Gastroesophageal sphincter (tissue), 4 donors: ENCODE measurements around the gene BOK. TPM values are rescaled to one million over a fixed set of nuclear protein-coding genes. Genes with fewer than 3 reads are reported as not detected.

Source experiments
- ATAC-seq: fragments of 150-250 bp; one replicate; pipeline ENCODE4 v1.9.1; 2016; ENCODE audit warnings: mild to moderate bottlenecking, moderate library complexity
- H3K27ac ChIP-seq, 4 donors: fragments of 200-600 bp; sonication (generic) in 3 of 4; 1 replicate in 3 of 4; 2 replicates in 1 of 4; pipeline ENCODE4 v1.5.1; 2016 to 2019
- H3K27me3 ChIP-seq: fragments of 200-600 bp; sonication (generic); one replicate; pipeline ENCODE4 v1.5.1; 2019
- H3K36me3 ChIP-seq, 2 donors: fragments of 200-600 bp; sonication (generic); one replicate each; pipeline ENCODE4 v1.5.1; 2019; ENCODE audit warnings: control low read depth in 1 of 2
- H3K4me1 ChIP-seq, 3 donors: fragments of 200-600 bp; sonication (generic); 1 replicate in 2 of 3; 2 replicates in 1 of 3; pipeline ENCODE4 v1.5.1; 2016 to 2019; ENCODE audit warnings: control low read depth in 2 of 3
- H3K4me3 ChIP-seq, 2 donors: fragments of 200-600 bp; sonication (generic); one replicate each; pipeline ENCODE4 v1.5.1; 2019; ENCODE audit warnings: mild to moderate bottlenecking in 1 of 2, moderate library complexity in 1 of 2
- H3K9me3 ChIP-seq, 3 donors: fragments of 200-600 bp; sonication (generic); one replicate each; pipeline ENCODE4 v1.5.1; 2017 to 2019; ENCODE audit warnings: control low read depth in 2 of 3
- CTCF ChIP-seq, 4 experiments: fragments of 200-600 bp in 2 of 4; fragments of 450-650 bp in 2 of 4; sonication (generic) in 1 of 4; IDR thresholded peaks; one replicate each; pipeline ENCODE4 v1.5.1; 2017 to 2019; ENCODE audit warnings: antibody characterized with exemption in 4 of 4, mild to moderate bottlenecking in 2 of 4, moderate library complexity in 2 of 4
- EP300 ChIP-seq: sonication (generic); formaldehyde crosslinking; IDR thresholded peaks from one replicate; pipeline ENCODE4 v1.6.1; 2017; ENCODE audit warnings: antibody characterized with exemption, mild to moderate bottlenecking
- POLR2A ChIP-seq, 2 donors: fragments of 450-650 bp; IDR thresholded peaks; one replicate each; pipeline ENCODE4 v1.6.1; 2017; ENCODE audit warnings: antibody characterized with exemption in 2 of 2, mild to moderate bottlenecking in 2 of 2, moderate library complexity in 1 of 2
- POLR2AphosphoS5 ChIP-seq: sonication (generic); formaldehyde crosslinking; IDR thresholded peaks from one replicate; pipeline ENCODE4 v1.6.1; 2017; ENCODE audit warnings: antibody characterized with exemption
- WGBS, 2 donors: methylation state at CpG; one replicate each; pipeline ENCODE4 v1.1.5; 2018; ENCODE audit warnings: low coverage in 1 of 2; 5-methylcytosine and 5-hydroxymethylcytosine counted together
- total RNA-seq, 4 donors: library from RNA; depleted of rRNA; stranded (reverse); fragments of >200 nt; gene quantifications; one replicate each; pipeline ENCODE4 v1.1.0, GENCODE V29; 2016

BOK gene
- total RNA-seq, 4 donors from 2014 or later = 46.0 to 128 (median 66.3) TPM

GRCh38 chr2:241530571-241530970 lies 28.0 kb upstream of the BOK start:
- no peaks in the 10 kb centered on the region for H3K27me3 ChIP-seq
- no peak overlapping the region for H3K4me3 ChIP-seq
- no peak for TF ChIP-seq POLR2A (IDR thresholded peaks at IDR 0.05)
- no peak for TF ChIP-seq POLR2AphosphoS5
- TF ChIP-seq CTCF (IDR thresholded peaks at IDR 0.05) = no peak
- TF ChIP-seq EP300 = no peak
- H3K4me1 ChIP-seq = no peaks in the 10 kb centered on the region
- no peaks in the 10 kb centered on the region for H3K9me3 ChIP-seq
- no peaks in the 10 kb centered on the region for H3K36me3 ChIP-seq
- 67 to 81% methylated on average over 3 to 6 of the region's 8 CpGs for WGBS, 2 donors
- no peak for ATAC-seq
- H3K27ac ChIP-seq = no peak overlapping the region

GRCh38 chr2:241531161-241531722 lies 27.3 kb upstream of the BOK start:
- H3K9me3 ChIP-seq = no peaks in the 10 kb centered on the region
- no peak for ATAC-seq
- TF ChIP-seq EP300 (no peak), POLR2A (IDR thresholded peaks at IDR 0.05) (no peak), POLR2AphosphoS5 (no peak), CTCF (IDR thresholded peaks at IDR 0.05) (no peak)
- H3K4me1 ChIP-seq = no peaks in the 10 kb centered on the region
- H3K36me3 ChIP-seq = no peaks in the 10 kb centered on the region
- H3K27ac ChIP-seq = no peak overlapping the region
- no peaks in the 10 kb centered on the region for H3K27me3 ChIP-seq
- no peak overlapping the region for H3K4me3 ChIP-seq
- 84 to 100% methylated on average over 1 to 12 of the region's 13 CpGs for WGBS, 2 donors

GRCh38 chr2:241532168-241532567 lies 26.4 kb upstream of the BOK start:
- 86% methylated on average over 8 of the region's 8 CpGs; no CpG with 5 or more reads in 1 of the 2 donors for WGBS, 2 donors
- Histone ChIP-seq H3K4me1 (no peaks in the 10 kb centered on the region), H3K36me3 (no peaks in the 10 kb centered on the region), H3K9me3 (no peaks in the 10 kb centered on the region), H3K27ac (no peak overlapping the region), H3K4me3 (no peak overlapping the region), H3K27me3 (no peaks in the 10 kb centered on the region)
- TF ChIP-seq POLR2AphosphoS5 (no peak), EP300 (no peak), POLR2A (IDR thresholded peaks at IDR 0.05) (no peak), CTCF (IDR thresholded peaks at IDR 0.05) (no peak)
- ATAC-seq = no peak

GRCh38 chr2:241532733-241533601 lies 25.6 kb upstream of the BOK start:
- no peak overlapping the region for H3K4me3 ChIP-seq
- H3K9me3 ChIP-seq = no peaks in the 10 kb centered on the region
- TF ChIP-seq POLR2A (IDR thresholded peaks at IDR 0.05) (no peak), EP300 (no peak), CTCF (IDR thresholded peaks at IDR 0.05) (no peak), POLR2AphosphoS5 (no peak)
- no peak for ATAC-seq
- H3K27me3 ChIP-seq = no peaks in the 10 kb centered on the region
- no peaks in the 10 kb centered on the region for H3K36me3 ChIP-seq
- no peak overlapping the region for H3K27ac ChIP-seq
- WGBS, 2 donors = no CpG with 5 or more reads among the region's 26 CpGs
- H3K4me1 ChIP-seq = no peaks in the 10 kb centered on the region

GRCh38 chr2:241534293-241534692 lies 24.3 kb upstream of the BOK start:
- no peaks in the 10 kb centered on the region for H3K36me3 ChIP-seq
- no peak for ATAC-seq
- H3K27me3 ChIP-seq = peaks cover 9% of the 10 kb centered on the region
- TF ChIP-seq EP300 = no peak
- no peak for TF ChIP-seq POLR2A (IDR thresholded peaks at IDR 0.05)
- no peak for TF ChIP-seq CTCF (IDR thresholded peaks at IDR 0.05)
- no peak for TF ChIP-seq POLR2AphosphoS5
- H3K4me3 ChIP-seq = no peak overlapping the region
- no peak overlapping the region for H3K27ac ChIP-seq
- no peaks in the 10 kb centered on the region for H3K4me1 ChIP-seq
- H3K9me3 ChIP-seq = no peaks in the 10 kb centered on the region
- 71% methylated on average over 1 of the region's 7 CpGs; no CpG with 5 or more reads in 1 of the 2 donors for WGBS, 2 donors
